AG08395 (cell line): ENCODE measurements around the gene KLF6.

Experiments used
- DNase-seq: peaks from one replicate; pipeline ENCODE4 v3.0.0; 2012; ENCODE audit warnings: mixed read lengths, low spot score

The KLF6 gene

GRCh38 chr10:3811291-3811870 lies 26.4 kb upstream of the KLF6 start:
- peak; percentile 35 for DNase-seq

- no peak for DNase-seq
These were observed 23.7 kb upstream of the KLF6 start for GRCh38 chr10:3808689-3809199.

DNA sequence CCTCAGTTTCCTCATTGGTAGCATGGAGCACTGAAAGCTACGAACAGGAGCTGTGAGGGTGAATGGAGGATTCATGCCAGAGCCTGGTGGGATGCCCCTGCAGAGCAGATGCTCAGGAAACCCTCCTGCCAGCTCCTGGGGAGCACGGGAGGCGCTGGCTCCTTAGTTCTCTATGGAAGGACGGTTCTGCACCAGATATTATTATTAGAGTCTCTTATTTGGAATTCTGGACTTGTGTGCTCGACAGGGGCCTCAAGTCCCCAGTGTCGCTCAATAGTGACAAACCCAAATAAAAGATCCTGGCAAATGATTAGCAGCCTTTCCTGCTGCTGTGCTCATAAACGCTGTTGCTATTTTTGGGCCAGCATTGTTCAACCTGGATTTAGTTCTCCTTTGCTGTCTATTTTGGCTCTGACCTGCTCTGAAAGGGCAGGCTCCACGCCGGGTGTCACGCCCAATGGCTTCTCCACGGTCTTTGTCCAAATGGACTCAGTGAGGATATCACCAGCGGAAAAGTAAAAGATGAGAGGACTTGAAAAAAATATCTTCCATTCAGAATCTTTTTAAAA lies 23.0 kb upstream of the KLF6 start:
- no peak for DNase-seq

DNA sequence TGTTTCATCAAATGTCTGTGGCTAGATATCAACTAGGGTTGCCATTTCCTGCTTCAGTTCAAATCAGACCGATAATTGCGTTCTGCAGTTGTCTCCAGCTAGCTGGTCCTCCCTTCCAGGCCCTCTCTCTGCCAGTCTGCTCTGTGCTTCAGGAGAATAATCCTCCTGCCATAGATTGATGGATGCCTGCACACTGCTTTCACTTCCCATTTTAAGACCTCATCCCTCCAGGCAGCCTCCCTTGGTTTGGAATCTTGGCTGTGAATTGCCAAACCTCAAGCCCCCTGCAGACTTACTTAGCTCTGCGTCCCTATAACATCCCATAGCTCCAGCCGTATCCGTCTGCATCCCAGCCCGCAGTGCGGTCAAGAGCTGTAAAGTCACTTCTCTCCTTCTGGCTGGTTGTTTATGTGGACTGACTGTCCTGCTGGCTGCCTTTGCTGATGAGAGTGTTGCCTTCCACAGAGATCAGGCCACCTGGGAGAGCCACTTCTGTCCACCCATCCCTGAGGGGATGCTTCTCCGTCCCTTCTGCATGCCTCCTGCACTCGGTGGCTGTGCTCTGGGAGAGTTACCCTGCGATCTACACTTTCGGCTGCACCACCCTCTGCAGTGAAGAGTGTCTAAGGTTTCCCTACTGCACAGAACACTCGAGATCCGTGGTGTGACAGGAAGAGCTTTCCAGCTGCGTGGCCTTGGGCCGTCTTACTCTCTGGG lies 22.4 kb upstream of the KLF6 start:
- no peak for DNase-seq

DNA sequence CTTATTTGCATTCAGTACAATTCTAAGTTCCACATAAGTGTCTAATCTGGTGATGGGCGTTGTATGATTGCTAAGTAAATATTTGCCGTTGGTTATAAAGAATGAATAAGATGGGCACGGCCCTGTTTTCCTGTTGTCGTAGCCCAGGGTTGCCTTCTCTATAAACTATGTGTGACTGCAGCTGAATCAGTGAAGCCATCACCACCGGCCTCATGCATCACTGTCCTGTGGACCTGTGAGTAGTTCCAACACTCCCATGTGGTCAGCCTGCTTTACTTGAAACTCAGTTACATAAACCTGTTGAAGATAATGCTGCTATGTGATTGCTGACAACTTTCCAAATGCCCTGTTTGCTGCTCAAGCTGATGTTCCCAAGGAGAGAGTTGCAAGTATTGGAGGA lies 21.6 kb upstream of the KLF6 start:
- DNase-seq = peak; percentile 49

GRCh38 chr10:3805791-3806461 lies 20.9 kb upstream of the KLF6 start:
- peak; percentile 66 for DNase-seq

DNA sequence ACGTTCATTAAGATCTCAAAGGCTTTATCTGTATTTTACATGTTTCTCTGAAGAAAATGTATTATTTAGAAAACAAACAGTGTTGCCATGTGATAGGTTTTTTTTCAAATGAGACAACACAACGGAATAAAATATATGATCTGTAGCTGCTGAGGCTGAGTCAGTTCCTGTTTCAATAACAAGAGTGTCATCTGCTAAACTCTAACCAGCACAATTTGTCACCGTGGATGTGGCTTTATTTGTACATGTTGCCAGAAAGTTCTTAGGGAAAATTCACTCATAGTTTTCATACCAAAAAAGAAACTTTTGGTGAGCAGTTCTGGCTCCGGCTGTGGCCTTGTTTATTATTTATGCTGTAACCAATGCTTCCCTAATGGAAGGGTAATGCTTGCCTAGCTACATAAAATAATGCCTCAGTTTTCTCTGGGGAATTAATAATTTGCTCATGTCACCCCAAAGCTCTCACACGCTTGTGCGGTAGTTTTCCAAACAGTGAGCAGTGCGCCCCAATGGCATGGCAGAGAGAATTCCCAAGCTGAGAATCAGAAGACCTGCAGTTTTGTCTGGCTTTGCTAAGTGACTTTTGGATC lies 20.3 kb upstream of the KLF6 start:
- DNase-seq = peak; percentile 76

- no peak for DNase-seq
These were observed 19.1 kb upstream of the KLF6 start for GRCh38 chr10:3803927-3804741.

- DNase-seq = no peak
These were observed 18.4 kb upstream of the KLF6 start for GRCh38 chr10:3803295-3803926.

DNA sequence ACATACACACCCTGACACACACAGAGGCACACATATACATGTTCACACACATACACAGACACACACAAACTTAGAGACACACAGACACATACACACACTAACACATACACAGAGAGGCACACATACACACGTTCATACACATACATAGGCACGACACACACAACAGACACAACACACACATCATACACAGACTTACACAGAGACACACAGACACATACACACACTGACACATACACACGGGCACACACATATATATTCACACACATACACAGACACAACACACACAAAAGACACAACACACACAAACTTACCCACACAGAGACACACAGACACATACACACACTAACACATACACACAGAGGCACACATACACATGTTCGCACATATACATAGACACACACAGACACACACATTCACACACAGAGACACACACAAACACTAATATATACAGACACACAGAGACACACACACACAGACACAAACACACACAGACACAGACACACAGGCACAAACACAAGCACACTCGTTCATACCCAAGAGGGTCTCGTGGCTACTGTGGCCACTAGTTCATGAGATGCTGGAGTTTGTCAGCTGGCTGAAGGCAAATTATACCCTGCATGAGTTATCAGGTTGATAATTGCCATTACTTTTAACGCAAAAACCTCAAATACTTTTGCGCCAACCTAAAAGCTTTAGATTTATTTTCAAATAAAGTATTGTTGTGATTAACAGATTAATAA lies 17.7 kb upstream of the KLF6 start:
- DNase-seq = no peak

- no peak for DNase-seq
These were observed 16.7 kb upstream of the KLF6 start for GRCh38 chr10:3801558-3802192.

DNA sequence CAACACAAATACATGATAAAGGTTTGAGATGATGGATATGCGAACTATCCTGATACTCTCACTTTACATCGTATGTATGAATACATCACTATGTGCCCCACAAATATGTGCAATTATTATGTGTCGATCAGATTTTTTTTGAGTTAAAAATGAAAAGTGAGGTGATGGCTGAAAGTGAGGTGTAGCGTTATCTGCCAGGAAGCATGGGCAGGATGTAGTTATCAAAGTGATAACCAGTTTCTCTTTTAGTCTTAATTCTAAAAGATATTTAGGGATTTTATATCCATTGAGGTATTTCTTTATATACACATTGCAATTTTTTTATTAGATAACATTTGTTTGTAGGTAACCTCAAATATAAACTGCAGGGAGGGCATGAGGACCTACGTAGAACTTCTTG lies 15.6 kb upstream of the KLF6 start:
- DNase-seq = no peak

GRCh38 chr10:3797750-3798149 lies 12.7 kb upstream of the KLF6 start:
- no peak for DNase-seq

DNA sequence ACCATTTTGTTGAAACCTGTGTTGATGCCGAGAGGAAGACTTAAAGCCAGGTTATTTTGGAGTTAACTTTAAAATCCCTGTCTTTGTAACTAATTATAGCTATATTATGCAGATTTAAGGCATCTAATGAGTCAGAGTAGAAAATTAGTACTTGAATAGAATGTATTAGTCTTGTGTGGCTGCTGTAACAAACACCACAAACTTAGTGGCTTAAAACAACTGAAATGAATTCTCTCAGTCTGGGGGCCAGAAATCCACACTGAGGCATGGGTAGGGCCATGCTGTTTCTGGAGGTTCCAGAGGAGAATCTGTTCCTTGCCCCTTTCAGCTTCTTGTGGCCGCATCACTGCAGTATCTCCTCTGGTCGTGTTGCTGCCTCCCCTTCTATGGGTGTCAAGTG lies 8.5 kb upstream of the KLF6 start:
- no peak for DNase-seq

DNA sequence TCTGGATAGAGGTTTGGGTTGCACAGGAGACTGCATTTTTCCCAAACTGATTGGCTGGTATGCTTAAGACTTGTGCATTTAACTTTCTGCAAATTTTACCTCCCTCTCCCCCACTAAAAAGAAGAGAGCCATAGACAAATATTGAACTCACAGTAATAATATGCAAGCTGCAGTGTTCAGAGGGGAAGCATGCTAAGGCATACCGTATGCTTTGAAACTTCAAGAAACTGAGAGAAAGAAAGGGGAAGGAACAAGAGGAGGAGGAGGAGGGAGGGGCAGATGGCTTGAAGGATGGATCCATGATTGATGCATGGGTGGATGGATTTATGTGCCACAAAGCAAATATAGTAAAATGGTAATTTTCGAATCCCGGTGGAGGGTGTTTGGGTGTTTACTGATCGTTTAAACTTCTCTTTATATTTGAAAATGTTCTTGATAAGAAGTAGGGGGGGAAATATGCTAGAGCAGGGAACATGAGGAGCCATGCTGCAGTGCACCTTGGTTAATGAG lies 7.8 kb upstream of the KLF6 start:
- no peak for DNase-seq

DNA sequence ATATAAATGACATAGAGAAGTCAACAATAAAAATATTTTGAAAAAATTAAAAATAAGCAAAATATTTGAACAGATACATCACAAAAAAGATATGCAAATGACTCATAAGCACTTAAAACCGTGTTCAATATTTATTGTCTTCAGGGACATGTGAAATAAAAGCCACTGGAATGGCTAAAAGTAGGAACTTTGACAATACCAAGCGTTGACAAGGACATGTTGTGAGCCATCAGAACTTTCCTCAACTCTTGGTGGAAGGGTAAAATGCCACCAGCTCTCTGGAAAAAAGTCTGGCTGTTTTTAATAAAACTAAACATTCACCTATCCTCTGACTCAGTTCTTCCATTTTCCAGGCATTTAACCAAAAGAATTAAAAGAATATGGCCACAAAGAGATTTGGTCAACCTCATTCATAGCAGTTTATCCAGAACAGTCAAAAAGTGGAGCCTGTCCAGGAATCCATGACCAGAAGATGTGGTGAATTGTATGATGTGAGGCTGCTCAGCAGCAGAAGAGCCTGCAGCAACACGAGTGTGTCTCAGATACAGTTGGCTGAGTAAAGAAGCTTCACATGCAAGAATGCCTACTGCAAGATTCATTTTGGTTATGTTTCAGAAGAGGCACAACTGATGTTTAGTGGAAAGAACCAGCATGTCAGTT lies 7.1 kb upstream of the KLF6 start:
- no peak for DNase-seq

GRCh38 chr10:3790858-3791257 lies 5.8 kb upstream of the KLF6 start:
- DNase-seq = no peak

DNA sequence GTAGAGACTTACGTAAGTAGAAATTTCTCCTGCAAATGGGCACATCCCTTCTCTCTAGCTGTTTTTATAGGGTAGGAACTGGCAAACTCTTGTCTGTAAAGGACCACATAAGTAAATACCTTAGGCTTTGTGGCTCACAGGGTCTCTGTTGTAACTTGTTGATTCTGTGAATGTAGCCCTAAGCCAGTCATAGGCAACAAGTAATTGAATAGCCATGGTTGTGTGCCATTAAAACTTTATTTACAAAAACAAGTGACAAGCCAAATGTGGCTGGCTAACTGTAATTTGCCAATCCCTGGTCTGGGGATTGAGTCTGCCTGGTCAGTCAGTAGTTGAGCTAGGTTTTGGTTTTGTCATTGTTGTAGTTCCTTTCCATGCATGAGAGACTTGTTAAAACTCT lies 5.3 kb upstream of the KLF6 start:
- DNase-seq = no peak

DNA sequence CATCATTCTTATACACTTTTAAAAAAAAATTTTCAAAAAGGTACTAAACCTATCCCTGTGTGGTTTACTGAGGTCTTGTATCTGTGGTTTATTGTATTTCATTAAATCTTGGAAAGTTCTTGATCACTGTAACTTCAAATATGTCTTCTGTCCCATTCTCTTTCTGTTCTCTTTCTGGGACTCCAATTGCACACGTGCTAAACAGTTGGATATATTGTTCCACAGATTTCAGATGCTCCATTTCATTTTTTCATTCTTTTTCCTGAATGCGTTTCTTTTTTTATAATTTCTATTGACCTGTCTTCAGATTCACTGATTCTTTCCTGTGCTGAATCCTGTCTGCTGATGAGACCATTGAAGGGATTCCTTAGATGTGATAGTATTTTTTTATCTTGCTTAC lies 4.6 kb upstream of the KLF6 start:
- no peak for DNase-seq
